NCI-H2107 treated with DMSO at 0.1 percent for 48 hours (cell line): ENCODE measurements around the gene ACRBP.
"Not testable (repeated sequence)": the region's sequence is repeated elsewhere in the genome, so short reads cannot be mapped to it uniquely, and the experiment has no call there.

Experiments
- DNase-seq: peaks from one replicate; lab custom pipeline; 2025; ENCODE audit not compliant: unreplicated experiment; lab: John Stamatoyannopoulos, UW

The ACRBP gene

DNA sequence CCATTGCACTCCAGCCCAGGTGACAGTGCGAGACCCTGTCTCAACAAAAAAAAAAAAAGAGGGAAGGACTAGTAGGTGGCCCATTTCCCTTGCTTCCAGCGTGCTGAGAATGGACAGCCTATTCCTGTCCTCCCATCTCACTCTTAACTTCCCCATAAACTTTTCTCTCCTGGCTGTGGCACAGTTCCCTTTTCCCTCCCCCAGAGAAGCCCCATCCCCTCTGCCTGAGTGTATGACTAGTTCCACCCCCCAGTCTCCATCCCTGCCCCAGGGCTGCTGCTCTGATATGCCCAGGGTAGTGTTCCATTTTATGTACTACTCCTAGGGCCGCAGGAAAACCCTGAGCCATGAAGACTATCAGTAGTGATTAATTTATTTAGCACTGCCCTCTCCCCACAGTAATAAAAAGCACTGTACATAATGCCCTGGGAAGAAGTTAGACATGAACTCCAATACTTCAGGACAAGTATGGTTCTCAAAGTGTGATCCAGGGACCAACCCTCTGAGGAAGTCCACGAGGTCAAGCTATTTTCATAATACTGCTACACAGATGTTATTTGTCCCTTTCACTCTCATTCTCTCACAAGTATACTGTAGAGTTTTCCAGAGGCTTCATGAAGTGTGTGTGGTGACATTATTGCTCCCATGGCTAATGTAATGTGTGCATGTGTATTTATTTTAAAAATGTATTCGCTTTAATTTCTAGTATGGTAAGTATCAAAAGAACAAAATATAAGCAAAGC is 28.6 kb downstream of the ACRBP start:
- no peak for DNase-seq

- no peak for DNase-seq
Observed at GRCh38 chr12:6615802-6616201, 31.4 kb downstream of the ACRBP start.

- DNase-seq: no peak
Observed at GRCh38 chr12:6614513-6615172, 32.6 kb downstream of the ACRBP start.

GRCh38 chr12:6613776-6614512 is 33.3 kb downstream of the ACRBP start:
- DNase-seq: peak; percentile 97

DNA sequence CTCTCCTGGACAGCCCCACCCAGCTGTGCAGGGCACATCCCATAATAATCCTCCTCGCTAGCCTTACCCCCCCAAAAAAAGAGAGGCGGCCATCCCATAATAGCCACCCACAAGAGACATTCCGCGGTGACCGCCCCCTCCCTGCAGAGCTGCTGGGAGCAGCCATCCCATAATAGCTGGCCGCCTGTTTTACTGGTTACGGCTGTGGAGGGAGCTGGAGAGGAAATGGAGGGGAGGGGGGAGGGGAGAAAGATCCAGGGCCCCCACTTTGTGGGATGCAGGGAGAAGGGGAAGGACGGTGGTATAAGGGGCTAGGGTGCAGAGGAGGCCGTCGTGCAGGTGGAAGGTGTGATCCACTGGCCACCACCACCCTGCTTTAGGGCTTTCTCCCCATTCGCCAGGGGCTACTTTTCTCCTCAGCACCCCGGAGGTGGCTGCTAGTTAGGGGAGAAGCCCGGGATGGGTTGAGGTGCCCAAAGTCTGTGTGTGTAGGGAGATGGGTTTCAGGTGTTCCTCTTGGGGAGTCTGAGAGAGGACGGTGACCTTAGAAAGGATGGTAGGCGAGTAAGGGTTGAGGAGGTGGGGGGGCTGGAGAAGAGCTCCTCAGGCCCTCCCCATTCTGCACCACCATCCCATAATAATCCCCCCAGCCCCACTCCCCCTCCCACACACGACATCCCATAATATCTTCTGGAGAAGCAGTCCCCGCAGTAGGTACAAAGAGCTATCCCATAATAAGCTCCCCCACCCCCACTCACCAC is 34.0 kb downstream of the ACRBP start:
- peak; percentile 97 for DNase-seq

DNA sequence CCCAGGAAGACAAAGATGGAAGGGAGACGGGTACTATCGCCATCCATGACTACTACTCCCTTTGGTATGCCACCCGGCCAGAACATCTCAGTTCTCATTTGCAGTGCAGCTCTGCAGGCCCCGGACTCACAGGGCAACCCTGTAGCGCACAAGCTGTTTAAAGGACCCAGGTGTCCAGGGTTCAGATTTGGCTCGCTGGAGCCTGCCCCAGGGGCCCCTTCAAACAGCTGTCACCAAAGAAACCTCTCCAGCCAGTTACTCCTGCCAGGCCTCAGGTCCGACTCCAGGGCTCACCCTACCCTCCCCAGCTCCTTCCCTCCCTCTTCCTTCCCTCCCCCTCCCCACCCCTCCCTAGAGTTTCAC is 34.6 kb downstream of the ACRBP start:
- no peak for DNase-seq

DNA sequence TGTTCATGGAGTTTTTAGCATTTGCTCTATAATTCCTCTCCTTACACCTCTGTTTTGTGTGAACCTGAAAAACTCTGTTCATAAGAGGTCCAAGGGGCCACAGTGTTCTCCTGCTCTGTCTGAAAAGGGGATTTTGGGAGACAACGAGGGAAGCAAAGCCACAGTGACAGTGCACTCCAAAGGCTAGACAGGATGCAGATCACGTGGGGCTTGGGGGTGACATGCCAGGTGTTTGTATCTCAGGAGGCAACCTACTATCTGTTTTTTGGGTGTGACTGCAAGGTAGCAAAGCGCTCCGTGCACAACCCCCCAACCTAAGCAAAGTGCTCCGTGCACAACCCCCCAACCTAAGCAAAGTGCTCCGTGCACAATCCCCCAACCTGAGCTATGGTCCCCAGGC is 35.0 kb downstream of the ACRBP start:
- DNase-seq: no peak

GRCh38 chr12:6608592-6609281 is 38.5 kb downstream of the ACRBP start:
- DNase-seq: no peak

DNA sequence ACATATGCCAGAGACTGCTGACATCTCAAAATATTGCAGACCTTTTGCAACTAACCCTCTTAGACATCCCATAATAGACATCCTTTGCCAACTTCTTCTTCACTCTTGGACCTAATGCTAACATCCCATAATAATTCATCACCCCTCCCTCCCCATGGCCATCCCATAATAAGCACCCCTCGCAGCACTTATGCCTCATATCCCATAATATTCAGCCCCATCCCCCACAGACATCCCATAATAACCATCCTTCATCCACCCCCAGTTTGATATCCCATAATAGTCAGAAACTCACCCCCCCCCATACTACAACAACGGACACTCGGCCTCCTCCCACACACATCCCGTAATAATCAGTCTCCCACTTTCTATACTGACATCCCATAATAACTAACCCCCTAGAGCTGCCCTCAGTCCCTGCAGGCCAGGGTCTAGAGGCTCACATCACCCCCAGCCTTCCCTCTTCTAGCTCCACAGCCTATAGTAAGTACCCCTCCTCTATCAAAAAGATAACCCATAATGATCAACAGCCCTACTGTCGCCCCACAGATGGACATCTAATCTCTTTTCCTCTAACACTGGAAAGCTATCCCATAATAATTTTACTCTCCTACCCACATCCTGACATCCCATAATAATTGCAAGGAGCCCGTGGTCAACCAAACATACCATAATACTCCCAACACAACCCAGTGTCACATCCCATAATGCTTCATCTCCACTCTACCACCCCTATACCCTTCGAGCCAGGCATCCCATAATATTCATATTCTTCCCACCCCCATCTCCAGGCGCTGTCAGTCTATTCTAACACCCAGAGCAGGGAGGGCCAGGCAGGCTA is 39.3 kb downstream of the ACRBP start:
- DNase-seq: peak; percentile 97

- DNase-seq: no peak
Observed at GRCh38 chr12:6606331-6607131, 40.7 kb downstream of the ACRBP start.

GRCh38 chr12:6605421-6606330 is 41.6 kb downstream of the ACRBP start:
- no peak for DNase-seq

DNA sequence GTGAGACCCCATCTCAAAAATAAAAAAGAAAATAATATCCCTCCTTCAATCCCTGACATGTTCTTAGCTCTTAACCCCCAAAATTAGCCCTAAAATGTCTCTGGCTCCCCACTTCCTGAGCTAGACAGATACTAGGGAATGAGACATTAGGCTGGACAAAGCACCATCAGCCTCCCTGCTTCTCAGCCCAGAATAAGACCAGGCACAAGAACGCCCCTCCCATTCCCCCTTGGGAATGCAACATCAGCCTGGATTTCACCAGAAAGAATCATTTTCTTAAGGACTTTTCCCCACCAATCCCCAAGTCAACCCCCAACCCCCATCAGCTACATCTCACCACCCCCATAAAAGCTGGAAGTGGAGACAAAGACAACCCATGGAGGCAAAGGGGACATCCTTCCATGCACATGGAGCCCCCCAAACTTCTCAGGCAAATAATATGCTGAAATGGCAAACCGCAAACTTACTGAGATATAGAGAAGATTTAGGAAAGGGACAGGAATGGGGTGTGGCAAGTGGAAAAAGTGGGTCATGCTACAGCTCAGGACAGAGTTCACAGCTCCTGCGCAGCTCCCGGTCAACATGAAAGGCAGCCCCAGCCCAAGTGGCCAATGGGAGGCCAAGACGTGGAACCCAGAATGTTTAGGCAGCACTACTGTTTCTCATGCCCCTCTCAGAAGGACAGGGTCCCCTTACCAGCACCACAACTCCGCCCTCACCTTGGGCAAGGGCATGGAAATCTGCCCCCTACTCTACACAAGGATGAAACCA is 42.8 kb downstream of the ACRBP start:
- DNase-seq: no peak

- DNase-seq: peak; percentile 75
Observed at GRCh38 chr12:6603095-6603567, 44.1 kb downstream of the ACRBP start.

- no peak for DNase-seq
Observed at GRCh38 chr12:6602526-6602925, 44.7 kb downstream of the ACRBP start.

GRCh38 chr12:6595673-6596072 is 51.6 kb downstream of the ACRBP start:
- DNase-seq: not testable (repeated sequence)

DNA sequence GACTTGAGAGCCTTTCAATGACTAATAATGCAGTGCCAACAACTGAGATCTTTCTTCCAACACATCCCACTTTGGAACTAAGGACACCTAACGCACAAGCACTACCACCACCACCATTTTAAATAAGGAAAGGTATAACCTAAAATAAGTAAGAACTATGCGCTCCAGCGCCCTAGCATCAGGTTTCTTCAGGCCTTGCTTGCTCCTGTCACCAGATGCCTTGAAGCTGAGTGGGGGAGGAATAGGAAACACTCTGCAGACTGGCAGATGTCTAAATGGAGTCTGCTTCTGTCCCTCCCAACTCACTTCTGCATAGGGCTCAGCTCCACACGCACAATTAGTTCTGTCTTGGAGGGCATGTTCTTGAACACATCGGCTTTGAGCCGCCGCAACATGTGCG is 55.1 kb downstream of the ACRBP start:
- no peak for DNase-seq
